HG02840 (cell line): ENCODE measurements around the gene SDK1.

ENCODE experiments used
- ATAC-seq: cut with Tn5 transposase; IDR thresholded peaks from one replicate; pipeline ENCODE4 v1.9.1; 2021; ENCODE audit warnings: mild to moderate bottlenecking, moderate library complexity, moderate number of reproducible peaks; ENCODE audit not compliant: unreplicated experiment, low FRiP score

SDK1 gene

GRCh38 chr7:4049202-4049601 is 748.1 kb downstream of the SDK1 start:
- ATAC-seq = no peak

- ATAC-seq = no peak
Observed at GRCh38 chr7:4050126-4050660, 749.1 kb downstream of the SDK1 start.

- ATAC-seq = no peak
Observed at GRCh38 chr7:4051696-4052095, 750.6 kb downstream of the SDK1 start.

- no peak for ATAC-seq
Observed at GRCh38 chr7:4052130-4052529, 751.1 kb downstream of the SDK1 start.

GRCh38 chr7:4054158-4054557 is 753.1 kb downstream of the SDK1 start:
- ATAC-seq = no peak

- no peak for ATAC-seq
Observed at GRCh38 chr7:4056552-4057288, 755.7 kb downstream of the SDK1 start.

GRCh38 chr7:4057289-4057616 is 756.2 kb downstream of the SDK1 start:
- no peak for ATAC-seq

- ATAC-seq = no peak
Observed at GRCh38 chr7:4058158-4058557, 757.1 kb downstream of the SDK1 start.

GRCh38 chr7:4065190-4065589 is 764.1 kb downstream of the SDK1 start:
- no peak for ATAC-seq

GRCh38 chr7:4066206-4066605 is 765.2 kb downstream of the SDK1 start:
- no peak for ATAC-seq

- ATAC-seq = no peak
Observed at GRCh38 chr7:4066626-4067475, 765.8 kb downstream of the SDK1 start.

- no peak for ATAC-seq
Observed at GRCh38 chr7:4067476-4067760, 766.4 kb downstream of the SDK1 start.

- ATAC-seq = no peak
Observed at GRCh38 chr7:4067874-4068273, 766.8 kb downstream of the SDK1 start.

- ATAC-seq = no peak
Observed at GRCh38 chr7:4068286-4068685, 767.2 kb downstream of the SDK1 start.

- ATAC-seq = no peak
Observed at GRCh38 chr7:4069268-4070095, 768.4 kb downstream of the SDK1 start.

GRCh38 chr7:4070214-4070613 is 769.2 kb downstream of the SDK1 start:
- no peak for ATAC-seq

GRCh38 chr7:4071370-4072058 is 770.5 kb downstream of the SDK1 start:
- no peak for ATAC-seq

GRCh38 chr7:4072161-4072925 is 771.3 kb downstream of the SDK1 start:
- no peak for ATAC-seq

GRCh38 chr7:4073052-4073451 is 772.0 kb downstream of the SDK1 start:
- no peak for ATAC-seq

- ATAC-seq = no peak
Observed at GRCh38 chr7:4073750-4074149, 772.7 kb downstream of the SDK1 start.
